Hepatocyte (in vitro differentiated cells): ENCODE measurements around the gene SPTBN5. TPM values are rescaled to one million over a fixed set of nuclear protein-coding genes. Genes with fewer than 3 reads are reported as not detected.

Experiments
- DNase-seq: peaks from one replicate; pipeline ENCODE4 v3.0.0-alpha.2; 2016; ENCODE audit warnings: low spot score
- H2AFZ ChIP-seq: fragments of 200-600 bp; sonication (generic); 2 replicates; pipeline ENCODE4 v1.6.0; 2016; ENCODE audit warnings: antibody characterized with exemption, mild to moderate bottlenecking
- H3K27ac ChIP-seq: fragments of 200-600 bp; sonication (generic); 2 replicates; pipeline ENCODE4 v1.5.1; 2016; ENCODE audit warnings: mild to moderate bottlenecking
- H3K27me3 ChIP-seq: fragments of 200-600 bp; sonication (generic); 2 replicates; pipeline ENCODE4 v1.6.1; 2016
- H3K36me3 ChIP-seq: fragments of 200-600 bp; sonication (generic); replicated peaks from 2 replicates; pipeline ENCODE4 v1.5.1; 2016; ENCODE audit warnings: low read depth; ENCODE audit not compliant: insufficient read depth
- H3K4me1 ChIP-seq: fragments of 200-600 bp; sonication (generic); 2 replicates; pipeline ENCODE4 v1.5.1; 2016; ENCODE audit warnings: mild to moderate bottlenecking, moderate library complexity; ENCODE audit not compliant: insufficient read depth
- H3K4me2 ChIP-seq: fragments of 200-600 bp; sonication (generic); 2 replicates; pipeline ENCODE4 v1.6.0; 2016
- H3K4me3 ChIP-seq: fragments of 200-600 bp; sonication (generic); 2 replicates; pipeline ENCODE4 v1.5.1; 2016; ENCODE audit warnings: mild to moderate bottlenecking
- H3K79me2 ChIP-seq: fragments of 200-600 bp; sonication (generic); 2 replicates; pipeline ENCODE4 v1.6.0; 2017; ENCODE audit warnings: mild to moderate bottlenecking
- H3K9me2 ChIP-seq: fragments of 200-600 bp; sonication (generic); replicated peaks from 2 replicates; pipeline ENCODE4 v1.6.0; 2017; ENCODE audit warnings: mild to moderate bottlenecking; ENCODE audit not compliant: insufficient read depth
- H3K9me3 ChIP-seq: fragments of 200-600 bp; sonication (generic); 2 replicates; pipeline ENCODE4 v1.5.1; 2016; ENCODE audit warnings: low read depth, mild to moderate bottlenecking
- H4K20me1 ChIP-seq: fragments of 200-600 bp; sonication (generic); 2 replicates; pipeline ENCODE4 v1.6.0; 2016; ENCODE audit warnings: mild to moderate bottlenecking; ENCODE audit not compliant: insufficient read depth, poor library complexity, severe bottlenecking
- EZH2 ChIP-seq: fragments of 200-600 bp; sonication (generic); IDR thresholded peaks from 2 replicates; pipeline ENCODE4 v1.6.1; 2016; ENCODE audit warnings: antibody characterized with exemption, mild to moderate bottlenecking, borderline replicate concordance
- EZH2phosphoT487 ChIP-seq: fragments of 200-600 bp; sonication (generic); IDR thresholded peaks from one replicate; pipeline ENCODE4 v1.6.1; 2018; ENCODE audit warnings: antibody characterized with exemption, mild to moderate bottlenecking, low read depth, moderate library complexity; ENCODE audit not compliant: unreplicated experiment, severe bottlenecking
- WGBS: methylation state at CpG from one replicate; pipeline ENCODE4 v1.1.6; 2016; ENCODE audit warnings: low lambda C conversion rate; ENCODE audit errors: missing lambda C conversion rate; 5-methylcytosine and 5-hydroxymethylcytosine counted together
- polyA plus RNA-seq: library from polyadenylated mRNA; unstranded; fragments of >200 nt; fragmentation: Nextera tagmentation; extraction: Ambion mirVana; gene quantifications from 2 replicates; pipeline ENCODE4 v1.2.1, GENCODE V29; 2016
- total RNA-seq: library from RNA; depleted of rRNA; stranded (reverse); fragments of >200 nt; gene quantifications from 2 replicates; pipeline ENCODE4 v1.2.3, GENCODE V29; 2014
- TF ChIP-seq, protein P1 (sequence below): fragments of 200-600 bp; sonication (generic); IDR thresholded peaks from 2 replicates; pipeline ENCODE4 v1.5.1; 2016; ENCODE audit warnings: antibody characterized with exemption, mild to moderate bottlenecking; ENCODE audit not compliant: poor library complexity

Gene SPTBN5
- total and polyA plus RNA-seq, 2 experiments from 2014 or later = 1.7 to 1.9 TPM

DNA sequence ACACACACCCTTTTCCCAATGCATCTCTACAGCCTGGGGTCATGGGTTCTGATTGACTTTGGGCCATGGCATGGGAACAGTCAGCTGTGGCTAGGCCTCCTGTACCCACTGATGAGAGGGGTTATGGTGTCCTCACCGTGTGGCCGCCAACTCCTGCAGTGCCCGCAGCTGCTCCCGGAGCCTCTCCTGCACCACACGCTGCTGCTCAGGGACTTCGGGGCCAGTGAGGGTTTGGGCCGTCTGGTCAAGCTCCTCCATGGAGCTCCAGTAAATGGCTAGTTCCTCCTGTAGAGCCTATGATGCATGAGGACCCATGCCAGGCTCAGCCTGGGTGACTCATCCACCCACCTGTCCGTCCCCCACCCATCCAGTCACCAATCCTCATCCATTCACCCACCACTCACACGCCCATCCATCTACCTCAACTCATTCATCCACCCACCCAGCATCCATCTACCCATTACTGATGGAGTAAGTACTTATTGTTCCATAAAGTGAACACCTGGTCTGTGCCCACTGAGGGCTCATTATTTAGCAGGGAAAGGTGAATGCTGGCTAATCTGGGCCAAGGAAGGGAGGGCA is 21.6 kb downstream of the SPTBN5 start:
- Histone ChIP-seq H3K9me3 (no peaks in the 10 kb centered on the region), H3K4me1 (no peaks in the 10 kb centered on the region), H3K9me2 (no peaks in the 10 kb centered on the region), H3K27me3 (no peaks in the 10 kb centered on the region), H3K4me2 (no peak overlapping the region), H3K27ac (no peak overlapping the region), H4K20me1 (no peaks in the 10 kb centered on the region), H3K4me3 (no peak overlapping the region), H3K79me2 (no peaks in the 10 kb centered on the region), H3K36me3 (no peaks in the 10 kb centered on the region), H2AFZ (no peak overlapping the region)
- no peak for DNase-seq
- TF ChIP-seq EZH2 = no peak
- no peak for TF ChIP-seq EZH2phosphoT487
- WGBS = 90% methylated on average over 9 of the region's 9 CpGs

DNA sequence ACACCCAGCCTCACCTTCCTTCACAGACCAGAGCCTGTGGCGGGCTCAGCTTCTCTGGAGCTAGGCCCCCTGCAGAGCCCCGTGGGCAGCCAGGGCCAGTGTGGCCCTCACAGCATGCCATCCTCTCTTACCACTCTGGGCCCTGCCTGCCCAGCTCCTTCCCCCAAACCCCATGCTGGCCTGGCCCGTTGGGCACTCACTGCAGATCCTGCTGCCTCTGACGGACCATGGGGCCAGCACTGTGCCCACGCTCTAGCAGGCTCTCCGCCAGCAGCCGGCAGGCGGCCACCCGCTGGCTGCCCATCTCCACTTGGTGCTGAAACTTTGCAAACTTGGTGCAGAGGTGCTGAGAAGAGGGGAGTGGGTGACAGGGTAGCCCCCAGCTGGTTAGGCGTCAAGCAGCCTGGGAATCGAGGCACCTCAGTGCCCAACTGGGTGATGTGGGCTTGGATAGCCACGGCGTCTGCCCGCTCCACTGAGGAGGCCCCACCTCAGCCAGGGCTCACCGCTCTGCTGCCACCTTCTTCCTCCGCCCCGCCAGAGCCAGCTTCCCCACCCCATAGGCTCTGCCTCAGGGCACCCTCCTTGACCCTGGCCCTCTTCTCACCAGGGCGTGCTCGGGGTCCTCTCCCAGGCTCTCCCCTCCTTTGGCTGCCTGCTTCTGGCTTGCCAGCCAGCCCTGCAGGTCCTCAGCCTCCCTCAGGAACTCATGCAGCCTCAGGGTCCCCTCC is 22.5 kb downstream of the SPTBN5 start:
- H3K4me2 ChIP-seq = no peak overlapping the region
- H3K27ac ChIP-seq = no peak overlapping the region
- 95% methylated on average over 19 of the region's 19 CpGs for WGBS

DNA sequence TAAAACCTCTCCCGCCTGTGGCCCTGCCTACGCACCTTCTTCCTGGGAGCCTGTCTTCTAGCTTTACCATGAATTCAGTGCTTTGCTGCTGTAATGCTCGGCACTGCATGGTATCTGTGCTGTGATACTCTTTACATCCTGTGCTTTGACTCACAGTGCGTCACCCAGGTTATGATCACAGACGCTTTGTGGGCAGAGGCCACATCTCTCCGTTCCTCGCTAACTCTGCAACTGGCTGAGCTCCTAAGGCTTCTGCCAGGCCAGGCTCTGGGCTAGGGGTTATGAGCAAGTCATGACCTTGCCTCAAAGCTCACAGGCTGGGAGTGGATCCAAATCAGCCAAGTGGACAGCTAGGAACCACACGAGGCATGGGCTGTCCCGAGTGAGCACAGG is 23.2 kb downstream of the SPTBN5 start:
- H3K9me2 ChIP-seq = no peaks in the 10 kb centered on the region
- DNase-seq = no peak
- H3K4me1 ChIP-seq = peaks cover 11% of the 10 kb centered on the region
- H2AFZ ChIP-seq = no peak overlapping the region
- no peak overlapping the region for H3K4me2 ChIP-seq
- no peaks in the 10 kb centered on the region for H3K9me3 ChIP-seq
- 80% methylated on average over 9 of the region's 9 CpGs for WGBS
- H3K79me2 ChIP-seq = no peaks in the 10 kb centered on the region
- H3K36me3 ChIP-seq = no peaks in the 10 kb centered on the region
- no peaks in the 10 kb centered on the region for H4K20me1 ChIP-seq
- H3K4me3 ChIP-seq = no peak overlapping the region
- TF ChIP-seq EZH2 (no peak), EZH2phosphoT487 (no peak)
- TF ChIP-seq, protein P1, sequence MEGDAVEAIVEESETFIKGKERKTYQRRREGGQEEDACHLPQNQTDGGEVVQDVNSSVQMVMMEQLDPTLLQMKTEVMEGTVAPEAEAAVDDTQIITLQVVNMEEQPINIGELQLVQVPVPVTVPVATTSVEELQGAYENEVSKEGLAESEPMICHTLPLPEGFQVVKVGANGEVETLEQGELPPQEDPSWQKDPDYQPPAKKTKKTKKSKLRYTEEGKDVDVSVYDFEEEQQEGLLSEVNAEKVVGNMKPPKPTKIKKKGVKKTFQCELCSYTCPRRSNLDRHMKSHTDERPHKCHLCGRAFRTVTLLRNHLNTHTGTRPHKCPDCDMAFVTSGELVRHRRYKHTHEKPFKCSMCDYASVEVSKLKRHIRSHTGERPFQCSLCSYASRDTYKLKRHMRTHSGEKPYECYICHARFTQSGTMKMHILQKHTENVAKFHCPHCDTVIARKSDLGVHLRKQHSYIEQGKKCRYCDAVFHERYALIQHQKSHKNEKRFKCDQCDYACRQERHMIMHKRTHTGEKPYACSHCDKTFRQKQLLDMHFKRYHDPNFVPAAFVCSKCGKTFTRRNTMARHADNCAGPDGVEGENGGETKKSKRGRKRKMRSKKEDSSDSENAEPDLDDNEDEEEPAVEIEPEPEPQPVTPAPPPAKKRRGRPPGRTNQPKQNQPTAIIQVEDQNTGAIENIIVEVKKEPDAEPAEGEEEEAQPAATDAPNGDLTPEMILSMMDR = no peak
- no peak overlapping the region for H3K27ac ChIP-seq
- H3K27me3 ChIP-seq = no peaks in the 10 kb centered on the region

More for the DNA sequence above, 22.5 kb downstream of the SPTBN5 start:
- no peaks in the 10 kb centered on the region for H3K9me3 ChIP-seq
- no peaks in the 10 kb centered on the region for H3K79me2 ChIP-seq
- no peak for TF ChIP-seq EZH2
- no peak for TF ChIP-seq EZH2phosphoT487
- TF ChIP-seq, protein P1 = no peak
- no peaks in the 10 kb centered on the region for H3K27me3 ChIP-seq
- H4K20me1 ChIP-seq = no peaks in the 10 kb centered on the region
- no peak overlapping the region for H3K4me3 ChIP-seq
- H3K36me3 ChIP-seq = no peaks in the 10 kb centered on the region
- no peak for DNase-seq
- peaks cover 5% of the 10 kb centered on the region for H3K4me1 ChIP-seq
- H2AFZ ChIP-seq = no peak overlapping the region
- no peaks in the 10 kb centered on the region for H3K9me2 ChIP-seq
